ENCODE data around the gene DLL1.

DNA sequence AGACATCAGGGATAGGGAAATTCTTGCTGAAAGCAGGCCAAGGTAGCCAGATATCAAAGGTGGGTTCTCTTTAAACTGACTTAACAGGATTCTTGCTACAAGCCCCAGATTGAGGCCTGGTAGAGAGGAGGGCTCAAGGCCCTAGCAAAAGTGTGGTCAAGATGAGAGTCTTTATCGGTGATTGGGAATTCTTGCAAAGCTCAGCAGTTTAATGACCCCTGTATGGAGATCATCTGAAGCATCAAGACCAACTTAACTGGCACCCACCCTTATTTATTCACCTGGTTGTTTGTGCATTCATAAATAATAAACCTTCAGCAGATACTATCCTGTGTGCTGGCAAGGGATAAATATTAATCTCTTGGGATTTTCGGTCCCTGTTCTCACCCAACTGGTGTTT, 22.0 kb upstream of the DLL1 start:
- TF ChIP-seq, protein P1, sequence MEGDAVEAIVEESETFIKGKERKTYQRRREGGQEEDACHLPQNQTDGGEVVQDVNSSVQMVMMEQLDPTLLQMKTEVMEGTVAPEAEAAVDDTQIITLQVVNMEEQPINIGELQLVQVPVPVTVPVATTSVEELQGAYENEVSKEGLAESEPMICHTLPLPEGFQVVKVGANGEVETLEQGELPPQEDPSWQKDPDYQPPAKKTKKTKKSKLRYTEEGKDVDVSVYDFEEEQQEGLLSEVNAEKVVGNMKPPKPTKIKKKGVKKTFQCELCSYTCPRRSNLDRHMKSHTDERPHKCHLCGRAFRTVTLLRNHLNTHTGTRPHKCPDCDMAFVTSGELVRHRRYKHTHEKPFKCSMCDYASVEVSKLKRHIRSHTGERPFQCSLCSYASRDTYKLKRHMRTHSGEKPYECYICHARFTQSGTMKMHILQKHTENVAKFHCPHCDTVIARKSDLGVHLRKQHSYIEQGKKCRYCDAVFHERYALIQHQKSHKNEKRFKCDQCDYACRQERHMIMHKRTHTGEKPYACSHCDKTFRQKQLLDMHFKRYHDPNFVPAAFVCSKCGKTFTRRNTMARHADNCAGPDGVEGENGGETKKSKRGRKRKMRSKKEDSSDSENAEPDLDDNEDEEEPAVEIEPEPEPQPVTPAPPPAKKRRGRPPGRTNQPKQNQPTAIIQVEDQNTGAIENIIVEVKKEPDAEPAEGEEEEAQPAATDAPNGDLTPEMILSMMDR (IDR thresholded peaks at IDR 0.05; ENCODE audit: borderline replicate concordance, extremely low read depth, low read length, poor library complexity, severe bottlenecking): no peak
- no peak for TF ChIP-seq EZH2 (IDR thresholded peaks at IDR 0.05; ENCODE audit: borderline replicate concordance, low read depth, low read length, severe bottlenecking)

Data from DND-41 (cell line).